BJ (cell line): Measurements from ENCODE around the gene APBA2. TPM values are rescaled to one million over a fixed set of nuclear protein-coding genes. Genes with fewer than 3 reads are reported as not detected.

ENCODE experiments used
- CTCF ChIA-PET: fragments of 350-600 bp; formaldehyde crosslinking; extraction: SDS; loops from one replicate; lab custom pipeline; 2021; ENCODE audit warnings: antibody characterized with exemption, inconsistent platforms; lab: Yijun Ruan, JAX
- POLR2A ChIA-PET: fragments of 300-600 bp; sonication (Branson Sonifier 250); formaldehyde crosslinking; extraction: SDS; loops from one replicate; lab custom pipeline; 2021; ENCODE audit warnings: antibody characterized with exemption; lab: Charles Lee
- DNase-seq: peaks from one replicate; pipeline ENCODE4 v3.0.0-alpha.2; 2011; ENCODE audit warnings: low read depth
- H3K27me3 ChIP-seq: 2 replicates; pipeline ENCODE4 v1.6.0; 2011; ENCODE audit warnings: low read length; ENCODE audit not compliant: control insufficient read depth, insufficient read depth
- H3K36me3 ChIP-seq: 2 replicates; pipeline ENCODE4 v1.5.1; 2011; ENCODE audit warnings: low read length; ENCODE audit not compliant: control insufficient read depth, insufficient read depth
- H3K4me3 ChIP-seq: 2 replicates; pipeline ENCODE4 v1.5.1; 2011; ENCODE audit warnings: low read depth, mild to moderate bottlenecking, control low read depth, low read length
- CTCF ChIP-seq: IDR thresholded peaks from 2 replicates; pipeline ENCODE4 v1.5.1; 2011; ENCODE audit warnings: low read depth, mild to moderate bottlenecking, control low read depth, inconsistent platforms, low read length, moderate library complexity; ENCODE audit not compliant: insufficient read depth
- polyA plus RNA-seq: library from polyadenylated mRNA; depleted of rRNA; stranded (reverse); fragments of >200 nt; gene quantifications from 2 replicates; pipeline ENCODE4 v1.2.3, GENCODE V29; 2011

APBA2 gene
- polyA plus RNA-seq, 1 experiment, result 15.1 TPM

- no peaks in the 10 kb centered on the region for H3K36me3 ChIP-seq
- POLR2A ChIA-PET, result no interaction called here
- CTCF ChIA-PET, result interaction anchor here (0.7 to 1.3 kb wide), 6 partner anchors 11 to 168 kb away, joined by 3 to 4 read pairs (median 3); no protein-coding TSS in a partner anchor
- no peak overlapping the region for H3K4me3 ChIP-seq
- no peak for TF ChIP-seq CTCF
- DNase-seq, result no peak
- no peaks in the 10 kb centered on the region for H3K27me3 ChIP-seq
Observed at GRCh38 chr15:28936081-28936480, 50.3 kb downstream of the APBA2 start.

GRCh38 chr15:28936481-28936881 is 50.7 kb downstream of the APBA2 start:
- no peaks in the 10 kb centered on the region for H3K36me3 ChIP-seq
- CTCF ChIA-PET, result interaction anchor here (0.9 to 1.3 kb wide), 4 partner anchors 11 to 24 kb away, joined by 3 to 4 read pairs (median 3); no protein-coding TSS in a partner anchor
- no peak overlapping the region for H3K4me3 ChIP-seq
- no peak for TF ChIP-seq CTCF
- POLR2A ChIA-PET, result no interaction called here
- DNase-seq, result no peak
- no peaks in the 10 kb centered on the region for H3K27me3 ChIP-seq

GRCh38 chr15:28937271-28937670 is 51.5 kb downstream of the APBA2 start:
- TF ChIP-seq CTCF, result no peak
- no peak for DNase-seq
- H3K27me3 ChIP-seq, result no peaks in the 10 kb centered on the region
- POLR2A ChIA-PET, result no interaction called here
- no peak overlapping the region for H3K4me3 ChIP-seq
- CTCF ChIA-PET, result interaction anchor here (0.6 kb wide), 1 partner anchor 231 kb away, joined by 6 read pairs; no protein-coding TSS in a partner anchor
- no peaks in the 10 kb centered on the region for H3K36me3 ChIP-seq

GRCh38 chr15:28942046-28942445 is 56.3 kb downstream of the APBA2 start:
- no peak for TF ChIP-seq CTCF
- Histone ChIP-seq H3K4me3 (no peak overlapping the region), H3K36me3 (no peaks in the 10 kb centered on the region), H3K27me3 (no peaks in the 10 kb centered on the region)
- ChIA-PET POLR2A (no interaction called here), CTCF (no interaction called here)
- no peak for DNase-seq

GRCh38 chr15:28942571-28942970 is 56.8 kb downstream of the APBA2 start:
- Histone ChIP-seq H3K4me3 (no peak overlapping the region), H3K27me3 (no peaks in the 10 kb centered on the region), H3K36me3 (no peaks in the 10 kb centered on the region)
- DNase-seq, result no peak
- ChIA-PET POLR2A (no interaction called here), CTCF (no interaction called here)
- TF ChIP-seq CTCF, result no peak
